H54 (cell line): ENCODE measurements around the gene SPEN.

Source experiments
- DNase-seq: peaks from one replicate; pipeline ENCODE4 v3.0.0; 2011; ENCODE audit warnings: low spot score, mixed read lengths; ENCODE audit not compliant: insufficient read length
- FAIRE-seq: peaks from 3 replicates; lab custom pipeline; 2011; peaks lifted over from hg19 to GRCh38; lab: Jason Lieb, UNC
- POLR2A ChIP-seq: IDR thresholded peaks from 2 replicates; pipeline ENCODE4 v1.6.1; 2011; ENCODE audit warnings: low read depth, mild to moderate bottlenecking, low read length

Gene SPEN

GRCh38 chr1:15934211-15935055, 86.9 kb downstream of the SPEN start:
- no peak for TF ChIP-seq POLR2A
- no peak for FAIRE-seq
- DNase-seq: no peak

GRCh38 chr1:15935056-15935950, 87.8 kb downstream of the SPEN start:
- no peak for FAIRE-seq
- no peak for TF ChIP-seq POLR2A
- DNase-seq: no peak

- no peak for FAIRE-seq
- DNase-seq: no peak
- no peak for TF ChIP-seq POLR2A
Observed at GRCh38 chr1:15936025-15936424, 88.5 kb downstream of the SPEN start.

- TF ChIP-seq POLR2A: no peak
- no peak for FAIRE-seq
- no peak for DNase-seq
Observed at GRCh38 chr1:15937146-15937545, 89.6 kb downstream of the SPEN start.

- FAIRE-seq (no peak), DNase-seq (peak; percentile 38)
- no peak for TF ChIP-seq POLR2A
Observed at GRCh38 chr1:15937706-15938168, 90.2 kb downstream of the SPEN start.

GRCh38 chr1:15938628-15939161, 91.2 kb downstream of the SPEN start:
- FAIRE-seq: no peak
- DNase-seq: no peak
- no peak for TF ChIP-seq POLR2A

GRCh38 chr1:15939181-15940109, 91.9 kb downstream of the SPEN start:
- TF ChIP-seq POLR2A: no peak
- FAIRE-seq: no peak
- DNase-seq: no peak

GRCh38 chr1:15940110-15941043, 92.9 kb downstream of the SPEN start:
- DNase-seq (no peak), FAIRE-seq (no peak)
- TF ChIP-seq POLR2A: no peak

- FAIRE-seq (no peak), DNase-seq (no peak)
- no peak for TF ChIP-seq POLR2A
Observed at GRCh38 chr1:15941044-15941840, 93.7 kb downstream of the SPEN start.

GRCh38 chr1:15941899-15942660, 94.6 kb downstream of the SPEN start:
- FAIRE-seq: no peak
- TF ChIP-seq POLR2A: no peak
- DNase-seq: no peak
